B cell (primary cell): ENCODE data around the gene CFAP100. TPM values are rescaled to one million over a fixed set of nuclear protein-coding genes. Genes with fewer than 3 reads are reported as not detected.

Experiments
- ATAC-seq: fragments of 200-7000 bp; cut with Tn5 transposase; one replicate; pipeline ENCODE4 v1.10.0; 2021; ENCODE audit warnings: low read depth, mild to moderate bottlenecking, moderate number of reproducible peaks, moderate library complexity
- CTCF ChIA-PET: fragments of 350-600 bp; sonication (Branson Sonifier 250); formaldehyde crosslinking; loops from one replicate; lab custom pipeline; 2021; ENCODE audit warnings: antibody characterized with exemption, inconsistent platforms; lab: Charles Lee
- POLR2A ChIA-PET: fragments of 350-600 bp; sonication (Branson Sonifier 250); formaldehyde crosslinking; loops from one replicate; lab custom pipeline; 2021; ENCODE audit warnings: antibody characterized with exemption; lab: Charles Lee
- DNase-seq: peaks from one replicate; pipeline ENCODE4 v3.0.0; 2013
- H2AFZ ChIP-seq: 2 replicates; pipeline ENCODE4 v1.6.1; 2012; ENCODE audit warnings: mild to moderate bottlenecking, low read depth, low read length; ENCODE audit not compliant: insufficient read depth, poor library complexity, severe bottlenecking
- H3K27ac ChIP-seq, 2 donors: 1 replicate in 1 of 2; 2 replicates in 1 of 2; pipeline ENCODE4 v1.5.1; 2012 to 2013; ENCODE audit warnings: low read length in 2 of 2, mild to moderate bottlenecking in 2 of 2, moderate library complexity in 1 of 2
- H3K27me3 ChIP-seq, 4 experiments: fragments of 200-600 bp in 1 of 4; sonication (generic) in 1 of 4; replicated peaks in 1 of 4; 1 replicate in 2 of 4; 2 replicates in 2 of 4; pipeline versions ENCODE4 v1.6.1 to v1.7.0; 2013 to 2016; ENCODE audit warnings: low read length in 3 of 4, mild to moderate bottlenecking in 2 of 4, mixed read lengths in 1 of 4, moderate library complexity in 1 of 4; ENCODE audit not compliant: insufficient read depth in 4 of 4, control insufficient read depth in 3 of 4; ENCODE audit errors: control extremely low read depth in 1 of 4
- H3K36me3 ChIP-seq, 2 experiments: replicated peaks in 1 of 2; 1 replicate in 1 of 2; 2 replicates in 1 of 2; pipeline versions ENCODE4 v1.6.1 to v1.7.1; 2013; ENCODE audit warnings: low read length in 1 of 2; ENCODE audit not compliant: insufficient read depth in 2 of 2, control insufficient read depth in 1 of 2; ENCODE audit errors: control extremely low read depth in 1 of 2, extremely low read depth in 1 of 2
- H3K4me1 ChIP-seq, 2 donors: fragments of 200-600 bp in 1 of 2; sonication (generic) in 1 of 2; 1 replicate in 1 of 2; 2 replicates in 1 of 2; pipeline versions ENCODE4 v1.5.1 to v1.6.1; 2013 to 2017; ENCODE audit warnings: low read length in 2 of 2; ENCODE audit not compliant: control insufficient read depth in 2 of 2, insufficient read depth in 2 of 2
- H3K4me2 ChIP-seq: replicated peaks from 2 replicates; pipeline ENCODE3; 2012; ENCODE audit warnings: mild to moderate bottlenecking, low read depth, low read length; ENCODE audit not compliant: poor library complexity, severe bottlenecking
- H3K4me3 ChIP-seq, 5 experiments: fragments of 200-600 bp in 1 of 5; sonication (generic) in 1 of 5; 1 replicate in 3 of 5; 2 replicates in 2 of 5; pipeline versions ENCODE4 v1.5.1 to v1.7.0; 2011 to 2016; ENCODE audit warnings: low read length in 4 of 5, mild to moderate bottlenecking in 4 of 5, low read depth in 2 of 5, control low read depth in 1 of 5, moderate library complexity in 1 of 5; ENCODE audit not compliant: insufficient read depth in 1 of 5; ENCODE audit errors: control extremely low read depth in 1 of 5, extremely low read depth in 1 of 5
- H3K79me2 ChIP-seq: fragments of 200-600 bp; sonication (generic); one replicate; pipeline ENCODE4 v1.6.0; 2016; ENCODE audit warnings: low read length; ENCODE audit not compliant: control insufficient read depth, insufficient read depth
- H3K9ac ChIP-seq: fragments of 200-600 bp; sonication (generic); 2 replicates; pipeline ENCODE4 v1.6.1; 2017; ENCODE audit warnings: mild to moderate bottlenecking, low read length, moderate library complexity
- H3K9me3 ChIP-seq, 3 donors: one replicate each; pipeline versions ENCODE4 v1.6.1 to v1.7.1; 2013; ENCODE audit warnings: low read length in 2 of 3; ENCODE audit not compliant: control insufficient read depth in 2 of 3, insufficient read depth in 1 of 3; ENCODE audit errors: control extremely low read depth in 1 of 3
- H4K20me1 ChIP-seq: 2 replicates; pipeline ENCODE4 v1.6.0; 2012; ENCODE audit warnings: mild to moderate bottlenecking, low read length; ENCODE audit not compliant: insufficient read depth, control insufficient read depth, poor library complexity, severe bottlenecking
- H3K27ac Mint-ChIP-seq: one replicate; pipeline ENCODE4 v1.8.0; 2021; ENCODE audit warnings: mixed read lengths
- H3K27me3 Mint-ChIP-seq: one replicate; pipeline ENCODE4 v1.8.0; 2021; ENCODE audit warnings: mixed read lengths
- H3K4me1 Mint-ChIP-seq: one replicate; pipeline ENCODE4 v1.8.0; 2021; ENCODE audit warnings: mixed read lengths
- H3K4me3 Mint-ChIP-seq: one replicate; pipeline ENCODE4 v1.8.0; 2021; ENCODE audit warnings: mixed read lengths
- H3K9me3 Mint-ChIP-seq: one replicate; pipeline ENCODE4 v1.8.0; 2022; ENCODE audit warnings: mixed read lengths; ENCODE audit not compliant: insufficient read depth
- CTCF ChIP-seq: fragments of 200-600 bp; IDR thresholded peaks from one replicate; pipeline ENCODE4 v1.8.0; 2022; ENCODE audit warnings: antibody characterized with exemption, mild to moderate bottlenecking
- EZH2 ChIP-seq: IDR thresholded peaks from 2 replicates; pipeline ENCODE4 v1.6.1; 2012; ENCODE audit warnings: borderline replicate concordance, low read depth, mild to moderate bottlenecking, moderate library complexity, low read length; ENCODE audit not compliant: insufficient read depth, poor library complexity, severe bottlenecking
- whole genome bisulfite sequencing: methylation state at CpG from one replicate; pipeline ENCODE4 v1.1.5; 2013; ENCODE audit warnings: missing lambda C conversion rate; ENCODE audit not compliant: insufficient coverage; 5-methylcytosine and 5-hydroxymethylcytosine counted together
- intact Hi-C: fragments of 100-400 bp; cut with micrococcal nuclease; formaldehyde crosslinking; loops from one replicate; pipeline ENCODE4 v1.10.0; 2022
- polyA plus RNA-seq: library from polyadenylated mRNA; depleted of rRNA; stranded (reverse); fragments of >200 nt; gene quantifications from 2 replicates; pipeline ENCODE4 v1.2.3, GENCODE V29; 2012
- total RNA-seq, 2 donors: library from RNA; stranded (reverse); fragments of 120-200 nt in 1 of 2; gene quantifications; 1 replicate in 1 of 2; 2 replicates in 1 of 2; pipeline versions ENCODE4 v1.2.3 to v1.2.4, GENCODE V29; 2013 to 2022

Gene CFAP100
- total and polyA plus RNA-seq, 2 donors (not counting 1 experiment from before 2014, with no cell fraction given), result not detected

GRCh38 chr3:126461450-126462070 lies 66.9 kb downstream of the CFAP100 start:
- Mint-ChIP-seq H3K27me3 (no peaks in the 10 kb centered on the region), H3K4me3 (no peak overlapping the region), H3K27ac (no peak overlapping the region), H3K9me3 (no peaks in the 10 kb centered on the region), H3K4me1 (no peaks in the 10 kb centered on the region)
- H3K4me2 ChIP-seq, result no peak overlapping the region
- POLR2A ChIA-PET, result no interaction called here
- H4K20me1 ChIP-seq, result peaks cover 91% of the 10 kb centered on the region
- CTCF ChIA-PET, result no interaction called here
- no peak overlapping the region for H3K9ac ChIP-seq
- no peaks in the 10 kb centered on the region for H3K9me3 ChIP-seq
- TF ChIP-seq CTCF, result no peak
- no peak overlapping the region for H3K4me3 ChIP-seq
- WGBS, result 96% methylated on average over 17 of the region's 17 CpGs
- intact Hi-C loops, result no loop called here
- H3K36me3 ChIP-seq, result peaks cover 25 to 91% of the 10 kb centered on the region in 2 experiments
- H3K4me1 ChIP-seq, result no peaks in the 10 kb centered on the region
- peaks cover 34% of the 10 kb centered on the region for H3K79me2 ChIP-seq
- DNase-seq (no peak), ATAC-seq (no peak)
- H3K27me3 ChIP-seq, result no peaks in the 10 kb centered on the region
- H3K27ac ChIP-seq, result no peak overlapping the region
- H2AFZ ChIP-seq, result no peak overlapping the region

GRCh38 chr3:126463521-126463920 lies 68.8 kb downstream of the CFAP100 start:
- no peaks in the 10 kb centered on the region for H3K27me3 ChIP-seq
- ChIA-PET POLR2A (no interaction called here), CTCF (no interaction called here)
- peaks cover 6% of the 10 kb centered on the region for H3K4me1 Mint-ChIP-seq
- no peaks in the 10 kb centered on the region for H3K27me3 Mint-ChIP-seq
- peaks cover 48% of the 10 kb centered on the region for H3K79me2 ChIP-seq
- no peak overlapping the region for H3K27ac Mint-ChIP-seq
- no peak overlapping the region for H3K4me3 Mint-ChIP-seq
- no peak overlapping the region for H3K4me3 ChIP-seq
- intact Hi-C loops, result no loop called here
- no peaks in the 10 kb centered on the region for H3K9me3 Mint-ChIP-seq
- no peak for DNase-seq
- no peaks in the 10 kb centered on the region for H3K9me3 ChIP-seq
- no peak for ATAC-seq
- peaks cover 92% of the 10 kb centered on the region for H4K20me1 ChIP-seq
- H2AFZ ChIP-seq, result no peak overlapping the region
- no peak overlapping the region for H3K9ac ChIP-seq
- no peak overlapping the region for H3K4me2 ChIP-seq
- WGBS, result 100% methylated on average over 2 of the region's 2 CpGs
- TF ChIP-seq EZH2 (no peak), CTCF (no peak)
- no peaks in the 10 kb centered on the region for H3K4me1 ChIP-seq
- no peak overlapping the region for H3K27ac ChIP-seq
- H3K36me3 ChIP-seq, result peaks cover 29 to 93% of the 10 kb centered on the region in 2 experiments
